Upper lobe of right lung (tissue), 1 donor: ENCODE measurements around the gene NELFB. TPM values are rescaled to one million over a fixed set of nuclear protein-coding genes. Genes with fewer than 3 reads are reported as not detected.

Experiments used
- ATAC-seq: fragments of 200-7000 bp; cut with Tn5 transposase; one replicate; pipeline ENCODE4 v1.9.1; 2020; ENCODE audit warnings: mild to moderate bottlenecking, moderate library complexity
- DNase-seq: peaks from one replicate; pipeline ENCODE4 v3.0.0-alpha.2; 2020
- H3K27ac ChIP-seq: fragments of 200-600 bp; one replicate; pipeline ENCODE4 v1.8.0; 2022
- H3K27me3 ChIP-seq: fragments of 200-600 bp; one replicate; pipeline ENCODE4 v1.8.0; 2022; ENCODE audit warnings: mild to moderate bottlenecking
- H3K36me3 ChIP-seq: fragments of 200-600 bp; one replicate; pipeline ENCODE4 v1.8.0; 2022
- H3K4me1 ChIP-seq: fragments of 200-600 bp; one replicate; pipeline ENCODE4 v1.8.0; 2022
- H3K4me3 ChIP-seq: fragments of 200-600 bp; one replicate; pipeline ENCODE4 v1.8.0; 2022; ENCODE audit warnings: mild to moderate bottlenecking
- H3K9me3 ChIP-seq: fragments of 200-600 bp; one replicate; pipeline ENCODE4 v1.8.0; 2022
- intact Hi-C: fragments of 100-400 bp; cut with DNase I; formaldehyde crosslinking; loops from one replicate; pipeline ENCODE4 v1.11.0; 2022
- total RNA-seq: library from RNA; stranded (reverse); fragmentation: NEBNext Ultra II Directional; extraction: Animal tissue kit (Norgen Biotek cat#: 25700); gene quantifications from one replicate; pipeline ENCODE4 v1.2.1, GENCODE V29; 2021
- TF ChIP-seq, protein P1 (sequence below): fragments of 200-600 bp; IDR thresholded peaks from one replicate; pipeline ENCODE4 v1.8.0; 2022; ENCODE audit warnings: antibody characterized with exemption
- donor health status: DM: no; HTN: yes; CAD: no; lungs with severe emphysema.

NELFB gene
- total RNA-seq, 1 donor from 2014 or later, result 47.2 TPM

DNA sequence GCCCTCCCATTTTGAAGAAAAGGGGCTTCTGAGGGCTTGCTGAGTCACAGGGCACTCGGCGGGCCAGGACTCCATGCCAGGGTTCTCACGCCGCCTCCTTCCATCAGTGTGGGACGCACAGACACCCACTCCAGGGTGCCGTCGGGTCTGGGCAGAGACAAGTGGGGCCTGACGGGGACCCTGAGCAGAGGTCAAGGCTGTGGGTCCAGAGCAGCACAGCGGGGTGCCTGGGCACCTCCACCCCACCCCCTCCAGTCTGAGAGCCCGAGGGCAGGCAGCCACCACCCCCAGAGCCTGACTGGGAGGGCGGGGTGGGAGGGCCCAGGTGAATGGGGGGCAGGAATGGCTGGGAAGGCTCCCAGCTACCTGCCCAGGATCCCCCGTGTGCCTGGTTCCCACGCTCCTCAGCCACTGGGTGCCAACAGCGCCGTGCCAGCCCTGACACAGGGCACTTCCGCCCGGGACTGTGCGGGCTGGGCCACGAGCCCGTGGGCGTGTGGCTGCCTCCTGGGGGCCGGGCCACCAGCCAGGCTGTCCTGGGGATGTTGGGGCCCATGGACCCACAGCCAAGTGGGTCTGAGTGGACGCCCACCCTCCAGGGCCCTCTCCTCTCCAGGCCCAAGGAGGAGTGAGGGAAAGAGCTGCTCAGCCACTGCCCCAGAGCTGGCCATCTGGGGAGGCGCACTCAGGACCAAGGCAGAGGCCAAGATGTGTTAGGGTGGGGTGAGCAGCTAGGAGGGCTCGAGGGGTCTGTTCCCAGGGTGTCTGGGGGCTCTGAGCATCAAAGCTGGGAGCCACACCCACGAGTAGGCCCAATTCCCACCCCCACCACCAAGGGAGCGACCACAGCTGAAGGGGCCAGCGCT, 57.1 kb downstream of the NELFB start:
- TF ChIP-seq, protein P1, sequence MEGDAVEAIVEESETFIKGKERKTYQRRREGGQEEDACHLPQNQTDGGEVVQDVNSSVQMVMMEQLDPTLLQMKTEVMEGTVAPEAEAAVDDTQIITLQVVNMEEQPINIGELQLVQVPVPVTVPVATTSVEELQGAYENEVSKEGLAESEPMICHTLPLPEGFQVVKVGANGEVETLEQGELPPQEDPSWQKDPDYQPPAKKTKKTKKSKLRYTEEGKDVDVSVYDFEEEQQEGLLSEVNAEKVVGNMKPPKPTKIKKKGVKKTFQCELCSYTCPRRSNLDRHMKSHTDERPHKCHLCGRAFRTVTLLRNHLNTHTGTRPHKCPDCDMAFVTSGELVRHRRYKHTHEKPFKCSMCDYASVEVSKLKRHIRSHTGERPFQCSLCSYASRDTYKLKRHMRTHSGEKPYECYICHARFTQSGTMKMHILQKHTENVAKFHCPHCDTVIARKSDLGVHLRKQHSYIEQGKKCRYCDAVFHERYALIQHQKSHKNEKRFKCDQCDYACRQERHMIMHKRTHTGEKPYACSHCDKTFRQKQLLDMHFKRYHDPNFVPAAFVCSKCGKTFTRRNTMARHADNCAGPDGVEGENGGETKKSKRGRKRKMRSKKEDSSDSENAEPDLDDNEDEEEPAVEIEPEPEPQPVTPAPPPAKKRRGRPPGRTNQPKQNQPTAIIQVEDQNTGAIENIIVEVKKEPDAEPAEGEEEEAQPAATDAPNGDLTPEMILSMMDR, result no peak

DNA sequence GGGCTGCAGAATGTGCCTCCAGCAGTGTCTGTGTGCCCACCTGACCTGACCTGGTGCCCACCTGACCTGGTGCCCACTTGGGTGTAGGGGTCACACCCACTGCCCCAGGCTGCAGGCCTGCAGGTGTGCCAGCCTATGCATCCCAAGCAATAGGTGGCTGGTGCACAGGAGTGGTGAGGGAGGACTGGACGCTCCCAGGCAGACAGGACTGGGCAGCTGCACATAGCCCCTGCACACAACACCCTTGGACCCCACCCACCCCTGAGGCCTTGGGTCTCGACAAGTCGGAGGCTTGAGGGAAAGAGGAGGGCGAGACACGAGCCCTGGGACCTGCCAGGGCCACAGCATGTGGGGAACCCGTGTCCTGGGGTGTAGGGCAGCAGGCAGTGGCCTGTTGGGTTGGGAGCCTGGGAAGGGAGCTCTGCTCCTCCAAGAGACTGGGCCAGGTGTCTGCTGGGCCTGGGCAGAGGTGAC, 57.8 kb downstream of the NELFB start:
- H3K4me3 ChIP-seq, result no peak overlapping the region
- TF ChIP-seq, protein P1, result no peak
- ATAC-seq (no peak), DNase-seq (peak; percentile 60)
- peaks cover 9% of the 10 kb centered on the region for H3K4me1 ChIP-seq
- H3K27me3 ChIP-seq, result peaks cover 17% of the 10 kb centered on the region
- no peak overlapping the region for H3K27ac ChIP-seq
- H3K36me3 ChIP-seq, result no peaks in the 10 kb centered on the region
- H3K9me3 ChIP-seq, result no peaks in the 10 kb centered on the region
- intact Hi-C loops, result no loop called here

More for the DNA sequence above, 57.1 kb downstream of the NELFB start:
- Histone ChIP-seq H3K9me3 (no peaks in the 10 kb centered on the region), H3K27me3 (peaks cover 17% of the 10 kb centered on the region), H3K4me1 (peaks cover 15% of the 10 kb centered on the region), H3K4me3 (no peak overlapping the region), H3K36me3 (no peaks in the 10 kb centered on the region), H3K27ac (no peak overlapping the region)
- intact Hi-C loops, result no loop called here
- no peak for ATAC-seq
- peak; percentile 53 for DNase-seq

DNA sequence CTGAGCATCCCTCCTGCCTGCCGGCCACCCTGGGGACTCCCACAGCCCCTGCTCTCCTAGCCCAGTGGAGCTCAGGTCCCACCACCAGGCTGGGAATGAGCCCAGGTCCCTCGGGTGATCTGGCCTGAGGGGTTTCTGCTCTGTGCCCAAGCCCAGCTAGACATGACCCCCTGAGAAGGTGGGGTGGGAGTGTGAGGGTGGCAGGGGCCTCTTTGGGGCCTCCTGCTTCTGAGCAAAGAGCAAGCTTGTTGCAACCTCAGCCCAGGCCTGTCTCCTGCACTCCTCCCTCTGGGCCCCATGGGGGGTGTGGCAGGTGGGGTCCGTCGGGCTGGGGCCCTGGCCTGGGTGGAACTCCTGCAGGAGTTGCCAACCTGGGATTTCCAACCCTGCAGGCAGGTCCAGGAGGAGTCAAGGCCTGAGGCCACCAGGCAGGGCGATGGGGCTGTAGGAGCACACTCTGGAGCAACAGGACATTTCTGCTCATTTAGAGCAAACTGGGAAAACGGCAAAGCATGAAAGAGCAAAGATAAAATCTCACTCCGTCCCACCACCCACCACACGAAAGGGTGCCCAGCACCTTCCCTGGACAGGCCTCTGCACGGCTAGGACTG, 58.3 kb downstream of the NELFB start:
- intact Hi-C loops, result no loop called here
- Histone ChIP-seq H3K4me3 (no peak overlapping the region), H3K4me1 (peaks cover 7% of the 10 kb centered on the region), H3K27me3 (peaks cover 17% of the 10 kb centered on the region), H3K9me3 (no peaks in the 10 kb centered on the region), H3K36me3 (no peaks in the 10 kb centered on the region), H3K27ac (no peak overlapping the region)
- DNase-seq (peak; percentile 58), ATAC-seq (no peak)
- TF ChIP-seq, protein P1, result no peak

DNA sequence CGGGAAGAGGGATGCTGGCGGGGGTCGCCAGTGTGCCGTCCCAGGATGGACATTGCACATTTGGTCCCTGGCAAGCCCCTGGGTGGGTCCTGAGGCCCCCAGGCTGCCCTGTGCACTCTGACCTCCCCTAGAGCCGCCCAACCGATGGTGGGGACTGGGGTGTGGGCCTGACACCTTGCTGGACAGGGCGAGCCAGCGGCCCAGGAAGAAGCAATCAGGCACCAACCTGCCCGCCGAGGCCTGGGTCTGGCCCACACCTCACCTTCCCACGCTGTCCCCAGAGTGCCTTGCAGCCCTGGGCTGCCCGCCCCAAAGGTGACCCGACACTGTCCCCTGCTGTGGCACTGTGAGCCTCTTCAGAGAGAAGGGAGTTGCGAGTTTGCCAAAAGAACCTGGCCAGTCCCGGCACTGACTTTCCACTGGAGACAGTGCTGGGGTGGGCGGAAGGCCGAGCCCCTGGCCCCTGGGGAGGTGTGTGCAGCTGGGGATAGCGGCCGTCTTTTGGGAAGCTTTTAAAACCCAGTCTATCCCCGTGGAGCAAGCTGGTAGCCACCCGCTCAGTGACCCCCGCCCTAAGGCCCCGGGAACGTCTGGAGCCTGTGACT, 58.9 kb downstream of the NELFB start:
- H3K4me1 ChIP-seq, result peaks cover 7% of the 10 kb centered on the region
- intact Hi-C loops, result no loop called here
- no peaks in the 10 kb centered on the region for H3K36me3 ChIP-seq
- peak; percentile 62 for DNase-seq
- H3K27ac ChIP-seq, result no peak overlapping the region
- no peak for ATAC-seq
- H3K9me3 ChIP-seq, result no peaks in the 10 kb centered on the region
- H3K4me3 ChIP-seq, result no peak overlapping the region
- H3K27me3 ChIP-seq, result peaks cover 17% of the 10 kb centered on the region
- TF ChIP-seq, protein P1, result no peak

DNA sequence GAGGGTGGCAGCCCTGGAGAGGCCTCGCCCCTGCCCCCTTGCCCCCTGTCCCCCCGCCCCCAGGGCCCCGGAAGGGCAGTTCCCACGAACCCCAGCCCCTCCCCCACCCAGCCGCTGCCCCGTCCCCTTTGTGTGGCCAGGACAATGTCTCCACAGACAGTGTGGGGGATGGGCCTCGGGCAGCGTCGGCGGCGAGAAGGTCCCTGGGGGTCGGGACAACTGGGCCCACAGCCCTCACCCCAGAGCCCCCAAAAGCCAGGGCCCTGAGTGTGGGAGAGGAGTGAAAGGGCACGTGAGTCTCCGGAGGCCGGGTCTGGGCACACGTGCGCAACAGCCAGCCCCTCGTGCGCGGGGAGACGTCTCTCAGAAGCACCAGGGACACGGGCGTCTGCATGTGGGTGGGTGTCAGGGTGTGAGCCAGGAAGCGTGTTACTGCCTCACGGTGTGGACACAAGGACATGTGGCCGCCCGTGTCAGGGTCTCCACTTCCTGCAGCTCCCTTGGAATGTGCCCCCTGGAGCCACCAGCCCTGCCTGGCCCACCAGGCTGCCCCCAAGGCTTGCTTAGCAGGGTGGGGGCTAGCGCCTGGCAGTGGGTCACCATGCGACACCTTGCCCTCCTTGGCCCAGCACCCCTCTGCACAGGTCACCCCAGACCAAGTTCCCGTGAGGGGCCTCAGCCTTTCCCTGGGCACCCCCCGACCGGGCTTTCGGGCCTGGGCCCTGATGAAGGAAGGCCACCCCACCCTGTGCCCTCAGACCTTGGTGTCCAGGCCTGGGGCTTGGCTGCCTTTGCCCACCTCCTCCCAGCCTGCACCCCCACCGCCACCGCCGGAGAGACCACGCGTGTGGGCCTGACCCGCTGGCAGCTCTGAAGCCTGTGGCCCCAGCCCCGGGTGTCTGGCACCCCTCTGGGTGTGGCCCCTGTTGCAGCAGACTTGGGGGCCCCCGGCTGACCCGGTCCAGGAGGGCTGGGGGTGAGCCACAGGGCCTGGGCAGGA, 59.7 kb downstream of the NELFB start:
- TF ChIP-seq, protein P1, result no peak
- intact Hi-C loops, result no loop called here
- Histone ChIP-seq H3K4me3 (no peak overlapping the region), H3K36me3 (no peaks in the 10 kb centered on the region), H3K9me3 (no peaks in the 10 kb centered on the region), H3K4me1 (peaks cover 15% of the 10 kb centered on the region), H3K27me3 (peaks cover 17% of the 10 kb centered on the region), H3K27ac (no peak overlapping the region)
- ATAC-seq (no peak), DNase-seq (peak; percentile 64)
